Measurements from ENCODE around the gene AGPS. TPM values are rescaled to one million over a fixed set of nuclear protein-coding genes. Genes with fewer than 3 reads are reported as not detected.

Gene AGPS
- total and polyA plus RNA-seq, 2 of the 13 experiments (the other 11 are each of a cell fraction or from before 2014, with no cell fraction given) = 39.4 to 99.0 TPM

DNA sequence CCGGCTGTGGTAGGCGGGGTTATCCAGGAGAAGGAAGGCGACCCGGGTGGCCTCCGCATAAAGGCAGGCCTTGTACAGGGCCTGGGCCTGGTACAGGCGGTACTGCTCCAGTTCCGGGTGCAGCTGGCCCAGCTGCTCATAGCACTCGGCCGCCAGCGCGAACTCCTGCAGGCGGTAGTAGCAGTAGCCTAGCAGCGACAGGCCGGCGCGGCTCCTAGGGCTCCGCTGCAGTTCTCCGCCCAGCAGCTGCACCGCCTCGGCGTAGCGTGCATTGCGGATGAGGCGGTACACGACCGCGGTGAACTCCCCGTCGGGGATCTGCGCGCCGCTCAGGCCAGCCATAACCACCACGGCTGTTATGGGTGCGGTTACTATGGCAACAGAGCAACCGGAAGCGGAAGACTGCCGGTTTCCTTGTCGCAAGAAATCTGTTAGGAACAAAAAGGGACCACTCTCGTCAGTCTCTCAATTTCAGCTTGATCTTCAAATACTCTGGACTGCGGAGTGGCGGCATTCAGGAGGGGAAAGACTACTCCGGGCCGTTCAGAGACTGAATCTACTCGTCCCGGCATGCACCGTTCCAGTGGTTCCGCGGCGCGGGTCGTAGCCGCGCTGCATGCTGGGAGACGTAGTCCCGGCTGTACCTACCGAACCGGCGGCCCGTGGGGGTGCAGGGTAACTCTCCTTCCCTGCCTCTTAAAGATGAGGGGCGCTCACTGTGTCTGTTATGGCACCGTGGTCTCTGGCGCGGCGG is 160.0 kb downstream of the AGPS start (continued):
- TF ChIP-seq ZNF280D (CRISPR knock-in tag; IDR thresholded peaks at IDR 0.05) (peak; percentile 65; the same call in 1 of the 2 replicates), MTF1 (CRISPR knock-in tag; IDR thresholded peaks at IDR 0.05) (no peak), RNF219 (CRISPR knock-in tag; IDR thresholded peaks at IDR 0.05) (no peak), ZZZ3 (CRISPR knock-in tag; IDR thresholded peaks at IDR 0.05; ENCODE audit: borderline replicate concordance) (no peak; the same call in 1 of the 2 replicates), ZNF343 (CRISPR knock-in tag; IDR thresholded peaks at IDR 0.05) (peak; percentile 26; the same call in 1 of the 2 replicates), ZNF383 (CRISPR knock-in tag; IDR thresholded peaks at IDR 0.05; ENCODE audit: borderline replicate concordance) (no peak), ZNF841 (CRISPR knock-in tag; IDR thresholded peaks at IDR 0.05; ENCODE audit: borderline replicate concordance) (no peak), ZNF138 (CRISPR knock-in tag; IDR thresholded peaks at IDR 0.05; ENCODE audit: low read depth) (0 out of 2 replicates have a peak, but pooled peaks have one; percentile 88), RFXAP (CRISPR knock-in tag; IDR thresholded peaks at IDR 0.05; ENCODE audit: borderline replicate concordance) (no peak; the same call in 1 of the 2 replicates), MED13 (CRISPR knock-in tag; IDR thresholded peaks at IDR 0.05) (no peak), ZNF430 (CRISPR knock-in tag; IDR thresholded peaks at IDR 0.05) (0 out of 2 replicates have a peak, but pooled peaks have one; percentile 48), ZFYVE20 (CRISPR knock-in tag; IDR thresholded peaks at IDR 0.05; ENCODE audit: borderline replicate concordance, low read depth) (no peak), TOPORS (CRISPR knock-in tag; IDR thresholded peaks at IDR 0.05) (no peak), NFE2L1 (CRISPR knock-in tag; IDR thresholded peaks at IDR 0.05; ENCODE audit: borderline replicate concordance) (peak; percentile 17; the same call in 1 of the 2 replicates), DDIT3 (CRISPR knock-in tag; IDR thresholded peaks at IDR 0.05) (no peak)
- TF ChIP-seq, protein P1, sequence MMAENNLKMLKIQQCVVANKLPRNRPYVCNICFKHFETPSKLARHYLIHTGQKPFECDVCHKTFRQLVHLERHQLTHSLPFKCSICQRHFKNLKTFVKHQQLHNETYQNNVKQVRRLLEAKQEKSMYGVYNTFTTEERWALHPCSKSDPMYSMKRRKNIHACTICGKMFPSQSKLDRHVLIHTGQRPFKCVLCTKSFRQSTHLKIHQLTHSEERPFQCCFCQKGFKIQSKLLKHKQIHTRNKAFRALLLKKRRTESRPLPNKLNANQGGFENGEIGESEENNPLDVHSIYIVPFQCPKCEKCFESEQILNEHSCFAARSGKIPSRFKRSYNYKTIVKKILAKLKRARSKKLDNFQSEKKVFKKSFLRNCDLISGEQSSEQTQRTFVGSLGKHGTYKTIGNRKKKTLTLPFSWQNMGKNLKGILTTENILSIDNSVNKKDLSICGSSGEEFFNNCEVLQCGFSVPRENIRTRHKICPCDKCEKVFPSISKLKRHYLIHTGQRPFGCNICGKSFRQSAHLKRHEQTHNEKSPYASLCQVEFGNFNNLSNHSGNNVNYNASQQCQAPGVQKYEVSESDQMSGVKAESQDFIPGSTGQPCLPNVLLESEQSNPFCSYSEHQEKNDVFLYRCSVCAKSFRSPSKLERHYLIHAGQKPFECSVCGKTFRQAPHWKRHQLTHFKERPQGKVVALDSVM (CRISPR knock-in tag; IDR thresholded peaks at IDR 0.05) = no peak; the same call in 1 of the 2 replicates
- TF ChIP-seq, protein P2, sequence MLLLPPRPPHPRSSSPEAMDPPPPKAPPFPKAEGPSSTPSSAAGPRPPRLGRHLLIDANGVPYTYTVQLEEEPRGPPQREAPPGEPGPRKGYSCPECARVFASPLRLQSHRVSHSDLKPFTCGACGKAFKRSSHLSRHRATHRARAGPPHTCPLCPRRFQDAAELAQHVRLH (CRISPR knock-in tag; IDR thresholded peaks at IDR 0.05; ENCODE audit: borderline replicate concordance, low read depth) = peak; percentile 63; the same call in 1 of the 2 replicates
